GM23248 (cell line): ENCODE measurements around the gene SPON2.

Source experiments
- EZH2 ChIP-seq: fragments of 200-600 bp; sonication (generic); IDR thresholded peaks from 2 replicates; pipeline ENCODE4 v1.6.1; 2018; ENCODE audit warnings: antibody characterized with exemption, mild to moderate bottlenecking; ENCODE audit not compliant: insufficient read depth, poor library complexity, severe bottlenecking
- EZH2phosphoT487 ChIP-seq: fragments of 200-600 bp; sonication (generic); IDR thresholded peaks from 2 replicates; pipeline ENCODE4 v1.6.1; 2018; ENCODE audit warnings: antibody characterized with exemption, moderate library complexity, mild to moderate bottlenecking, low read depth; ENCODE audit not compliant: insufficient read depth

DNA sequence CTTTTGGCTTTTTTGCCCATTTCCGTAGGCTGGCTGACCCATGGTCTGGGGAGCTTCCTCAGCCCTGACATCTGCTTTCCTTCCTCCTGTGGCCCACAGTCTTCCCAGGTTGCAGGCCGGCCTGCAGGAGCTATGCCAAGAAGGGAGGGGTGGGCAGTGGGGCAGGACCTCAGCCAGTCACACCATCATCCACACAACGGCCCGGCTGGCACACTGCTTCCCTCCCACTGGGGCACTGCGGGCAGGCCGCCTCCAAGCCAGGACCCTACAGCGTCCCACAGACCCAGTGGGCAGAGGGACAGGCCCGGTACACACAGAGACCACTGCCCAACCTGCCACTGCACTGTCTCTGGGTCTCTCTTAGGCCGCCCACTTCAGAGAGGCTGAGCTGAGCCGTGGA is 38.6 kb upstream of the SPON2 start:
- TF ChIP-seq EZH2phosphoT487, result no peak
- no peak for TF ChIP-seq EZH2
